Left cardiac atrium (tissue), 4 donors: Measurements from ENCODE around the gene FAT2. TPM values are rescaled to one million over a fixed set of nuclear protein-coding genes. Genes with fewer than 3 reads are reported as not detected.
"Not testable (repeated sequence)": the region's sequence is repeated elsewhere in the genome, so short reads cannot be mapped to it uniquely, and the experiment has no call there.

Source experiments
- ATAC-seq, 2 donors: fragments of 200-7000 bp; cut with Tn5 transposase; one replicate each; pipeline ENCODE4 v1.9.1; 2020; ENCODE audit warnings: mild to moderate bottlenecking in 2 of 2, moderate library complexity in 2 of 2
- DNase-seq: peaks from one replicate; pipeline ENCODE4 v3.0.0-alpha.2; 2020
- intact Hi-C, 2 donors: fragments of 100-400 bp; cut with DNase I; formaldehyde crosslinking; loops; one replicate each; pipeline versions ENCODE4 v1.14.1 to v1.15.1; 2022 to 2023
- total RNA-seq, 2 donors: library from RNA; stranded (reverse); fragmentation: NEBNext Ultra II Directional; extraction: Animal tissue kit (Norgen Biotek cat#: 25700); gene quantifications; one replicate each; pipeline ENCODE4 v1.2.1, GENCODE V29; 2021
- donor health status: DM: no; HTN: yes; CAD: no.
- donor health status: DM: no; HTN: yes; CAD: no; lungs with severe emphysema.
- donor health status: DM: yes; HTN: yes; CAD: no.
- donor health status: Dilated cardiomyopathy.

Gene FAT2
- total RNA-seq, 2 donors from 2014 or later = 0.18 to 0.44 TPM

- DNase-seq (no peak), ATAC-seq (peak in 1 of 2 donors; percentile 81)
- intact Hi-C loops = no loop called here
These were observed 1.1 kb downstream of the FAT2 start for GRCh38 chr5:151589878-151590570.

GRCh38 chr5:151587796-151588555 lies 3.2 kb downstream of the FAT2 start:
- intact Hi-C loops = no loop called here
- no peak for DNase-seq
- ATAC-seq = no peak

- intact Hi-C loops = no loop called here
- peak in 1 of 2 donors; percentile 31 for ATAC-seq
- no peak for DNase-seq
These were observed 5.2 kb downstream of the FAT2 start for GRCh38 chr5:151585970-151586369.

- DNase-seq, ATAC-seq, intact Hi-C loops: not testable (repeated sequence)
These were observed 5.8 kb downstream of the FAT2 start for GRCh38 chr5:151585344-151585743.

GRCh38 chr5:151584057-151584937 lies 6.8 kb downstream of the FAT2 start:
- intact Hi-C loops = no loop called here
- DNase-seq (no peak), ATAC-seq (no peak)

GRCh38 chr5:151581812-151582583 lies 9.1 kb downstream of the FAT2 start:
- intact Hi-C loops = no loop called here
- no peak for DNase-seq
- ATAC-seq = no peak

DNA sequence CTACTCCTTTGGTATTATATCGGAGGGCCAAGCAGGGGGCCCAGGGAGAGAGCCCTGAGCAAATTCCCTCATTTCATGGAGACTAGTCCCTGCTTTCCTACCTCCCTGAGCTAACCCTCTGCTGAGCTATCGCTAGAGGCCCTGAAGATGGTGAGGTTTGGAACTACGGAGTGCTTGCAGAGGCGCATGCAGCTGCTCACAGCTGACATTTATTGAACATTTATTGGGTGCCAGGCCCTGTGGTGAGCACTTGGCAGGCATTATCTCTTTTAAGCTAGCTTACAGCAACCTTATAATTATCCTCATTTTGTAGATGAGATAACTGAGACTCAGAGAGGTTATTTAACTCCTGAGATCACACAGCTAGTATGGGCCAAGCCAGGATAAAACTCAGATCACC lies 9.8 kb downstream of the FAT2 start:
- intact Hi-C loops = no loop called here

DNA sequence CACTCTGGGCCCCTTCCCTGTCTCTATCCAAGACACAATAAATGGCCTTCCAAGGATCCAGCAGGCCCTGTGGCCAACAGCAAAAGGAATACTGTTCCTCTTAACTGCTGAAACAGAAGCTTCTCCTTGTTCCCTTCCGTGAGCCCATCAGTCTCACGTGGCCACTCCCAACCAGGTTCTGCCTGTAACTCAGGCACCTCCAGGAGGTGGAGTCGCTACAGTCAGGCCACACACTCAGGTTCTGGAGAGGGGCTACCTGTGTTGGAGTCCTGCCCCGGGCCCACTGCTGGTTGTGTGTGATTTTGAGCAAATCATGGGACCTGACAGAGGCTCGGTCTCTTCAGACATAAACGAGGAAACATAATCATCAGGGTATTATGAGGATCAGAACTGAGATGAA lies 10.3 kb downstream of the FAT2 start:
- ATAC-seq (no peak), DNase-seq (no peak)
- intact Hi-C loops = no loop called here

More for the DNA sequence above, 9.8 kb downstream of the FAT2 start:
- ATAC-seq (no peak), DNase-seq (no peak)

- intact Hi-C loops = no loop called here
- no peak for ATAC-seq
- no peak for DNase-seq
These were observed 10.9 kb downstream of the FAT2 start for GRCh38 chr5:151580239-151580638.

DNA sequence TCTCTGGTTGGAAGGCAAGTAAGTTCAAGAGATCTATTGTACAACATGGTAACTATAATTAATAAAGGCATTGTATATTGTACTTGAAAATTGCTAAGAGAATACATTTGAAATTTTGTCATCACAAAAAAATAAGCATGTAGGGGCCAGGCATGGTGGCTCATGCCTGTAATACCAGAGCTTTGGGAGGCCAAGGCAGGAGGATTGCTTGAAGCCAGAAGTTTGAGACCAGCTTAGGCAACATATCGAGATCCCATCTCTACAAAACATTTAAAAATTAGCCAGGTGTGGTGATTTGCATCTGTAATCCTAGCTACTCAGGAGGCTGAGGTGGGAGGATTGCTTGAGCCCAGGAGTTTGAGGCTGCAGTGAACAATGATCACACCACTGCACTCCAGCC lies 12.0 kb downstream of the FAT2 start:
- ATAC-seq, DNase-seq, intact Hi-C loops: not testable (repeated sequence)

DNA sequence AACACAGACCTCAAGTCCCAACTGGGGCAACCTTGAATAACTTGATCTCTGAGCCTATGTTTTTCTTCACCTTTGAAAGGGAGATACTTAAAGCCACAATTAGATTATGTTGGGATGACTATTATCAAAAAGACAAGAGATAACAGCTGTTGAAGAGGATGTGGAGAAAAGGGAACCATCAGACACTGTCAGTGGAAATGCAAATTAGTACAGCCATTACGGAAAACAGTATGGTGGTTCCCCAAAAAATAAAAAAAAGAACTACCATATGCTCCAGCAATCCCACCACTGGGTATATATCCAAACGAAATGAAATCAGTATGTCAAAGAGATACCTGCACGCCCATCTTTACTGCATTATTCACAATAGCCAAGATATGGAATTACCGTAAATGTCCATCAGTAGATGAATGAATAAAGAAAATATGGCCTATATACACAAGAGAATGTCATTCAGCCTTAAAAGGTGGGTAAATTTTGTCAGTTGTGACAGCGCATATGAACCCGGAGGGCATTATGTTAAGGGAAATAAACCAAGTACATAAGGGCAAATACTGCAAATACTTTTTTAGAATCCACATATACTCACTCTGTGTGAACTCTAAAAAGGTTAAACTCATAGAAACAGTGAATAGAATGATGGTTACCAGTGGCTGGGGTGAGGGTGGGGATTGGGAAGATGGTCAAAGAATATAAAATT lies 12.7 kb downstream of the FAT2 start:
- DNase-seq = no peak
- ATAC-seq = no peak
- intact Hi-C loops = no loop called here

GRCh38 chr5:151577566-151577965 lies 13.6 kb downstream of the FAT2 start:
- no peak for DNase-seq
- peak in 1 of 2 donors; percentile 51 for ATAC-seq
- intact Hi-C loops = no loop called here

DNA sequence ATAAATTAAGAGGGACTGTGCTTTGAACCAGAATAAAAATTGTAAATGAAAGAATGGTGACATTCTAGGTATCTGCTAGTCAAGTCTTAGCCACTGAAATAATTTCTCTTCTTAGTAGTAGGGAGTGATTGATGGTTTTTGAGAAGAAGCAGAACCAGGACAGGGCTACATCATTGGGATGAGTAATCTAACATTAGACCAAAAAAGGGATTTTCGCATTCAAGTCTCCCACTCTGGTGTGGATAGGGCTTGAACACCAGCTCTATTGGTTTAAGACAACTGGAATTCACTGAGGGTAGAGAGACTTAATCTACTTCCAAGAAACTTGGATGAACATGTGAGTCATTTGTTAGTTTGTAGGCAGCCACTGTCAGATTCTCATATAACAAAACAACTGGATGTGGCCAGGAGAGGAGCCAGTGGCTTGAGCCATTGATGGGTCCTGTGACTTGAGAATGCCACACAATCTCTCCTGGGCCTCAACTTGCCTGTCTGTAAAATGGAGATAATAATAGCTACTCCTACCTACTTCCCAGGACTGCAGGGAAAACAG lies 16.6 kb downstream of the FAT2 start:
- ATAC-seq = no peak
- DNase-seq = no peak
- intact Hi-C loops = no loop called here

DNA sequence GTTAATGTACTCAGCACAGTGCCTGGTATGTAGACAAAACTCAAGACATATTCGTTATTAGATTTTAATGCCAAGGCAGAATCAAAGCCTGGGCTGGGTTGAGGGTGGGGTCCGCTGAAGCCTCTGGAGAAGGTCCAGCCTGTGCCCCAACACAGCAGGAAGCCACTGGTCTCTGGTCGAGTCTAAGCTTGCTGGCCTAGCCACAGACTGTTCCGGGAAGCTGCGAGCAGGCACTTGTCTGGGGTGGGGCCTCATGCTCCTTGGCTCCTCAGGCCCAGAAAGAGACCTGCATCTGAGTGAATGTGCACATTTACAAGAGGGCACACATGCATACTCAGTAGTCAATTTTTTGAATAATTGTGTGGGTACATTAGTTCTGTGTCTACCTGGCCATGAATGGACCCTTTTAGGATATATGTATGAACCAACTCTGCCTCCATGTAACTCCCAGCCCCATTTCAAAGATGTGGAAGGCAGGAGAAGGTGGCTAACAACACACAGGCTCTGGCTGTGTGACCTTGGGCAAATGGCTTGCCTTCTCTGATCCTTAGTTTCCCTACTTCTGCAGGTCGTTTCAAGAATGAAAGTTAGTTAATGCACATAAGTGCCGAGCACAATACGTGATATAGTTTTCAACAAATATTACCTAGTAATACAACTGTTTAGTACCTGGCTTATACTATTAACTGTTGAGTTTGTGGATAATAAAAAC lies 18.3 kb downstream of the FAT2 start:
- ATAC-seq (no peak), DNase-seq (no peak)
- intact Hi-C loops = no loop called here

- intact Hi-C loops = no loop called here
- ATAC-seq = no peak
- no peak for DNase-seq
These were observed 19.6 kb downstream of the FAT2 start for GRCh38 chr5:151571270-151572173.

GRCh38 chr5:151570512-151571269 lies 20.4 kb downstream of the FAT2 start:
- ATAC-seq = no peak
- DNase-seq = no peak
- intact Hi-C loops = no loop called here
